ENCODE data around the gene GTPBP4. TPM values are rescaled to one million over a fixed set of nuclear protein-coding genes. Genes with fewer than 3 reads are reported as not detected.

Gene GTPBP4
- total RNA-seq, 1 experiment from 2014 or later, result 71.1 TPM

- no peak for DNase-seq (ENCODE audit: low read depth, low spot score)
- in situ Hi-C loops (cut with HindIII; ENCODE audit: low pct_unique_long_range_greater_than_20kb, low sequenced_read_pairs), result no loop called here
Observed at GRCh38 chr10:983971-984655, 4.1 kb upstream of the GTPBP4 start.

GRCh38 chr10:985361-985760, 2.9 kb upstream of the GTPBP4 start:
- in situ Hi-C loops (cut with HindIII; ENCODE audit: low pct_unique_long_range_greater_than_20kb, low sequenced_read_pairs), result no loop called here
- no peak for DNase-seq (ENCODE audit: low read depth, low spot score)

DNA sequence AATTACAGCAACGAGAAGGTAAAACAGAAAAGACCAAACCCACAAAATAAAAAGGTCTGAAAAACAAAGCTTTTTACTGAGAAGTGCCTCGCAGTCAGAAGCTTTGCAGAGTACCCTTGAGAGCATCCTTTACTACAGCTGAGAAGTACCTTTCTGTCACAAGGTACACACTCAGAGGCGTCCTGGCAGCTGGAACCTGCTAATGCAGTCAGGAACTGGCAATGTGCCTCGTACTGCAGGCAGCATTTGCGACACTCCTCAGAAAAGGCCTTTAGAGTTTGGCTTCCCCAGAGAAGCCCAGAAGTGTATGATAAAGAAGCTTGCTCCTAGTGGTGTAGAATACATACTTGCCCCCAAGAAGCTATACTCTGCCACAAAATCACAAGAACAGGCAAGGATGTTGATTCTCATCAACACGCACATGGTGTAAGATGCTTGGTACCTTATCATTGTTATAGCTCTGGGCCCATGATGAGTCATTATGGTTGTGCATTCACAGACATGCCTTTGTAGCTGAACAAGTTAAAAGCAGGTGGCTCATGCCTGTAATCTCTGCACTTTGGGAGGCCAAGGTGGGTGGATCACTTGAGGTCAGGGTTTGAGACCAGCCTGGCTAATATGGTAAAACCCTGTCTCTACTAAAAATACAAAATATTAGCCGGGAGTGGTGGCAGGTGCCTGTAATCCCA, 2.0 kb upstream of the GTPBP4 start:
- DNase-seq (ENCODE audit: low read depth, low spot score), result no peak
- in situ Hi-C loops (cut with HindIII; ENCODE audit: low pct_unique_long_range_greater_than_20kb, low sequenced_read_pairs), result no loop called here

DNA sequence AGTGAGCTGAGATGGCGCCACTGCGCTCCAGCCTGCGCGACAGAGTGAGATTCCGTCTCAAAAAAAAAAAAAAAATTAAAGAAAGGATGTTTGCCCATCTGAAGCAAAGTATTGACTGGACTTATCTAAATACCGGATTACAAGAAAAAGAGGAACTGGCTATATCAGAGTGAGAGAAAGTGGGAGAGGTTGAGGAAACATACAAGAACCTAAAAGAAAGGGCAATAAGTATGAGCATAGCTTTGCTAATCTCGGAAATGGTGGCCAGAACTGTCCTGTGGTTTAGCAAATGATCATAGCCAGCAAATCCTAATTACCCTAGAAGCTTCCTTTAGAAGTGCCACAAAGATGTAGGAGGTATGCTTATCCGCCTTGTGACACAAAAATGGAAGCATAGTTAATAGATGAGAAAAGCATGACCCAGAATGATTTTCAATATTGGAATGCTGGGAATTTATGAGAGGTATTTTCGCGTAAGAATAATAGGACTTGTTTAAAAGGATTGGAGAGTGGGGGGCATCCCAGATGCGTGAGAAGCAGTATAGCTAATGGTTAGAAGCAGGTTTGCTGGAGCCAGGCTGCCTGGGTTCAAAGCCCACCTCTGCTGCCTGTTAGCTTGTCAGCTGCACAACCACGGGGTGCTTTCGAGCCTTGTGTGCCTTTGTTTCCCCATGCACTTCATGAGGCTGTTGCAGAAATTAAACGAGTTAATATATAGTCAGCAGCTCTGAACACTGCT, 1.2 kb upstream of the GTPBP4 start:
- no peak for DNase-seq (ENCODE audit: low read depth, low spot score)
- in situ Hi-C loops (cut with HindIII; ENCODE audit: low pct_unique_long_range_greater_than_20kb, low sequenced_read_pairs), result no loop called here

DNA sequence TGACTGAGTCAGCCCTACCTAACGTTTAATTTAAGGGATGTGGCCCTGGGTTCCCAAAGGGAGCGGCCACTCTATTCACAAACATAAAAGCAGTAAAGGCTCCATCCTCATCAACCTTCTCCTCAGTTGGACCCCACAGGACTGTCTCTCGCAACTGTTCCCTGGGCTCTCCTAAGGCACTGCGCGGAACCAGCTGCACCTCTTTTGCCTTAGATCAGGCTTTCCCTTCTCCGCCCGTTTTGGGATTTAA, 689 bp upstream of the GTPBP4 start:
- in situ Hi-C loops (cut with HindIII; ENCODE audit: low pct_unique_long_range_greater_than_20kb, low sequenced_read_pairs), result no loop called here
- no peak for DNase-seq (ENCODE audit: low read depth, low spot score)

GRCh38 chr10:988667-989545, 672 bp downstream of the GTPBP4 start:
- no peak for DNase-seq (ENCODE audit: low read depth, low spot score)
- in situ Hi-C loops (cut with HindIII; ENCODE audit: low pct_unique_long_range_greater_than_20kb, low sequenced_read_pairs), result no loop called here

- in situ Hi-C loops (cut with HindIII; ENCODE audit: low pct_unique_long_range_greater_than_20kb, low sequenced_read_pairs), result no loop called here
- no peak for DNase-seq (ENCODE audit: low read depth, low spot score)
Observed at GRCh38 chr10:990808-991207, 2.6 kb downstream of the GTPBP4 start.

DNA sequence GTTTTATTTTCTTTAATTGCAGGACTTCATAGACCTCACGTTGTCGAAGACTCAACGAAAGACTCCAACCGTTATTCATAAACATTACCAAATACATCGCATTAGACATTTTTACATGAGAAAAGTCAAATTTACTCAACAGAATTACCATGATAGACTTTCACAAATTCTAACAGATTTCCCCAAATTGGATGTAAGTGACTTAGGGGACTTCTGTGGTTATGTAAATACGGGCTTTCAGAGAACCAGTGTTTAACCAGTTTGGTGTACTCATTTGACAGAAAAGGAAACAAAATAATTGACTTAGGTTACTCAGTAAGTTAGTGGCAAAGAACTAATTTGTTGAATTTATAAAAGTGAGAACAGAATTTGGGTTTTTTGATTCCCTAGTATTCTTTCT, 4.2 kb downstream of the GTPBP4 start:
- no peak for DNase-seq (ENCODE audit: low read depth, low spot score)
- in situ Hi-C loops (cut with HindIII; ENCODE audit: low pct_unique_long_range_greater_than_20kb, low sequenced_read_pairs), result no loop called here

DNA sequence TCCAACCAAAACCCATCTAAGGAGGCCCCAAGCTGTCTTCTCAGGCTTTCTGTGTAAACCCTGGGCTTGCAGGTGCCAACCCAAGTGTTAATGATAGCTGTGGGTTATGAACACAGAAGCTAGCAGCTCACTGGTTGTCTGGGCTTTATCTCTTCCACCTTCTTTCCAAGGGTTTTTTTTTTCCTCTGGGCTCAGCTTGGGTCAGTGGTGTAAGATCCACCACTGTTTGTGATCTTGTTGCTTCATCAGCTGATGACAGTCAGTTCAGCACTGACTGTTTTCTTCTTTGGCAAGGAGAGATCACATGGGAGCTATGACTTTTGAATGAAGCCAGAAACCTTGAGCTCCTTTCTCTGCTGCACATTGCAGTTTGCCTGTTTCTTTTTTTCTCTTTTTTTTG, 4.6 kb downstream of the GTPBP4 start:
- no peak for DNase-seq (ENCODE audit: low read depth, low spot score)
- in situ Hi-C loops (cut with HindIII; ENCODE audit: low pct_unique_long_range_greater_than_20kb, low sequenced_read_pairs), result no loop called here

- in situ Hi-C loops (cut with HindIII; ENCODE audit: low pct_unique_long_range_greater_than_20kb, low sequenced_read_pairs), result no loop called here
- no peak for DNase-seq (ENCODE audit: low read depth, low spot score)
Observed at GRCh38 chr10:994836-995558, 6.8 kb downstream of the GTPBP4 start.

- DNase-seq (ENCODE audit: low read depth, low spot score), result no peak
- in situ Hi-C loops (cut with HindIII; ENCODE audit: low pct_unique_long_range_greater_than_20kb, low sequenced_read_pairs), result no loop called here
Observed at GRCh38 chr10:995559-995926, 7.3 kb downstream of the GTPBP4 start.

DNA sequence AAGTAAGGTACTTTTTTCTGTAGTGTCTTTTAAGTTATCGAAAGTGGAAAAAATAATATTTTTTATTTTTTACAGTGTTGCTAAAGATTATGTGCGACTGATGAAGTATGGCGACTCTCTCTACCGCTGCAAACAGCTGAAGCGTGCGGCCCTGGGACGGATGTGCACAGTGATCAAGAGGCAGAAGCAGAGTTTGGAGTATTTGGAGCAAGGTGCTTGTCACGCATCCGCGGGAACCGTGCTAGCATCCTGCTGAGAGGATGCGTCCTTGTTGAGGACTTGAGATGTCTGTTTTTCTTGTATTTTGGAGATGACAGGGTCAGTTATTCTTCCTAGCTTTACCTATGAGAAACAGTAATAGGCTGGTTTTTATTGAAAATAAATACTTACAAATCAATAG, 7.8 kb downstream of the GTPBP4 start:
- in situ Hi-C loops (cut with HindIII; ENCODE audit: low pct_unique_long_range_greater_than_20kb, low sequenced_read_pairs), result no loop called here
- no peak for DNase-seq (ENCODE audit: low read depth, low spot score)

GRCh38 chr10:997266-998022, 9.2 kb downstream of the GTPBP4 start:
- no peak for DNase-seq (ENCODE audit: low read depth, low spot score)
- in situ Hi-C loops (cut with HindIII; ENCODE audit: low pct_unique_long_range_greater_than_20kb, low sequenced_read_pairs), result no loop called here

GRCh38 chr10:1002425-1003006, 14.3 kb downstream of the GTPBP4 start:
- DNase-seq (ENCODE audit: low read depth, low spot score), result no peak
- in situ Hi-C loops (cut with HindIII; ENCODE audit: low pct_unique_long_range_greater_than_20kb, low sequenced_read_pairs), result no loop called here

GRCh38 chr10:1003884-1004670, 15.8 kb downstream of the GTPBP4 start:
- in situ Hi-C loops (cut with HindIII; ENCODE audit: low pct_unique_long_range_greater_than_20kb, low sequenced_read_pairs), result no loop called here
- DNase-seq (ENCODE audit: low read depth, low spot score), result no peak

GRCh38 chr10:1006573-1006972, 18.3 kb downstream of the GTPBP4 start:
- no peak for DNase-seq (ENCODE audit: low read depth, low spot score)
- in situ Hi-C loops (cut with HindIII; ENCODE audit: low pct_unique_long_range_greater_than_20kb, low sequenced_read_pairs), result no loop called here
